ENCODE measurements around the gene REN.

REN gene

DNA sequence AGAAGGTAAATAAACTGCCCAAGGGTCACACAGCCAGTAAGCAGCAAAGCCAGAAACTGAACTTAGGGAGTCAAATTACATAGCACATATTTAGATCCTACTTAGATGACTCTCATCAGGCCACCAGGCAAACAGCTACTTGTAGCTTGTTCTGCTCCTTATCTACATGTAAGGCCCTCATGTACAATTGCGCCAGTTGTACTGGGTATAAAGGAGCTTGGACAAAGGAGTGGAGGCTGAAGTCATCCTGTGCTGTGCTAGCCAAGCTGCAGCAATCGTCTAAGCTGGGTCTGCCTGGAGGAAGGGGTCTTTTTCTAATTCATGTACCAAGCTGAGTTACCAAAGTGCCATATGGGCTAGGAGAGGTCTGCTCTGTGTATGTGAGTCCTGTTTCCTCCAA lies 27.0 kb downstream of the REN start:
- in situ Hi-C loops (cut with MboI; ENCODE audit: low sequenced_read_pairs) = no loop called here

DNA sequence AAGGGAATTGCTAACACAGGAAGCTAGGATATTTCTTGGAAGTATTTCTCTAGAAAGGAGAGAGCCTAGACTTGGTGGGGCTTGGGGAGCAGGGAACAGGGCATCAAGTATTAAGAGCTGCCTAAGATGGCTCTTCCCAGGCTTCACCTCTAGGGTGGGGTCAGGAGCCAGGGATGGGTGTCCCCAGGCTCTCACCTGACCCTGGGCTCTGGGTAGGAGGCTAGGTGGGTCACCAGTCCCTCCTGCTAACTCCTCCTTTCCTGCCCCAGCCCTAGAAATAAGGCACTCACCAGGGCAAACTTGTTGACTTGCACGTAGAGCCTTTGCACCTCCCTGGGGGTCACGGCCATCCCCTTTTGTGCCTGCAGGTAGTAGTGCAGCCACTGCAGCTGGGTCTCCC lies 29.3 kb downstream of the REN start:
- in situ Hi-C loops (cut with MboI; ENCODE audit: low sequenced_read_pairs) = no loop called here

GRCh38 chr1:204134103-204134502 lies 32.0 kb downstream of the REN start:
- in situ Hi-C loops (cut with MboI; ENCODE audit: low sequenced_read_pairs) = no loop called here

DNA sequence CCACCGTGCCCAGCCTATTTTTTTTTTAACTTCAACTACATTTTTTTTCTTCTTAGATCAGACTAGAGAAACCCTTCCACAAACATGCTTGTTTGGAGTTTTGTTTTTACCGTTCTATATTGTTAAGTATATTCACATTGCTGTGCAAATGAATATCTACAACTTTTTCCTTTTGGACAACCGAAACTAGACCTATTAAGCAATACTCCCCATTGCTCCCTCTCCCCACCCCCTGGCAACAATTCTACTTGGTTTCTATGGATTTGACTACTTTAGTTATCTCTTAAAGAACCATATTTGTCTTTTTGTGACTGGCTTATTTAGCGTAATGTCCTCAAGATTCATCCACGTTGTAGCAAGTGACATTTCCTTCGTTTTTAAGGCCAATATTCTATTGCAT lies 33.4 kb downstream of the REN start:
- in situ Hi-C loops (cut with MboI; ENCODE audit: low sequenced_read_pairs) = no loop called here

- in situ Hi-C loops (cut with MboI; ENCODE audit: low sequenced_read_pairs) = no loop called here
These were observed 34.2 kb downstream of the REN start for GRCh38 chr1:204131978-204132377.

DNA sequence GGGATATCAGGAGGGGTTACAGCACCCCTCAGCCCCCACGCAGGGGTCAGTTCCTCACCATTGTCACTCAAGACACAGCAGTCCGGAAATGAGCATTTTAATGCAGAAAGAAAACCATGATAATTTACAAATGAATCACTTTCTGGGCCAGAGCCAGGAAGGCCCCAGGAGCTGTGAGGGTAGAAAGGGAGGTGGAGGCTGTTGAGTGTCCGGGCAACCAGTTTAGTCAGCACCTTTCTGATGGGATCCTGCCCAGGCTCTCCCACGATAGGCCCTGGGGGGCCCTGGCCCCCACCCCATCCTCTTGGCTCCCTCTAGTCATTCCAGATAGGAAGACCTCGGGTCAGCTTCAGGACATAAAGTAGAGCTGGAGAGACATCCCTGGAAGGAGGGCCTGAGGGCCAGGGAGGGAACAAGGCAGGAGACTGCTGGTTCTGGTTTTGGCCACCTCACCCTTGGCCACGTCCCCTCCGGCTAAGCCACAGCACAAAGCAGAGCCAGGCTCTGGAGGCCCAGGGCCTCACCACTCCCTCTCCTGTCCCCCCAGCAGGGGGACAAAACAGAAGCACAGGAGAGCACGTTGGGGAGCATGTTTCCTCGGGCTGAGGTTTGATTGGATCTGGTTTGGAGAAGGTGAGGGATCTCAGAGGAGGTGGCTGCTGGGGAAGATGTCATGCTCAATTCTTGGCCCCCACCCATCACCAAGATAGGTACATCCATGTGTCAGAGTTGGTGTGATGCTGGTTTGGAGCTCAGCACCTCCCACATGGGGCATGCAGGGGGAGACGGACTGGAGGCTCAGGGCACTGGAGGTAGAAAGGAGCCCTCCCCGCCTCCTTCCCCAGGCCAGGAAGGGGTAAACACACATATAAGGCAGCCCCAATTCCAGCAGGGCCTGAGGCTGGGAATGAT lies 34.9 kb downstream of the REN start:
- in situ Hi-C loops (cut with MboI; ENCODE audit: low sequenced_read_pairs) = no loop called here

DNA sequence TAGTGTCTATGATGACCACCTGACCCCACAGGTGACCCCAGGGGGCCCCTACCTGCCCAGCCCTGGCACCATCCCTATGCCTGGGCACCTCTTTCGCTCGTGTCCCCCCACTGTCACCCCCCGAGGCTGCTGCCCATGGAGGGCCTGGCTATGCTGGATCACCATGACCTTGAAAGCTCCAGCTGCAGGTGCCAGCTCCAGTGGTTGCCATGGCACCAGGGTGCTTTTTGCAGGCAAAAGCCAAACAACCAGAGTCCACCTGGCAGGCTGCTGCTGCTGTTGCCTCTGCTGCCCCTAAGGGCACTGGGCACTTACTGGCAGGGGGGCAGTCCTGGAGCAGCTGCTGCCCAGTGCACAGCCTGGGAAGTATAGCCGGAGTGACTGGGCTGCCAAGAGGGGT lies 36.0 kb downstream of the REN start:
- in situ Hi-C loops (cut with MboI; ENCODE audit: low sequenced_read_pairs) = no loop called here

DNA sequence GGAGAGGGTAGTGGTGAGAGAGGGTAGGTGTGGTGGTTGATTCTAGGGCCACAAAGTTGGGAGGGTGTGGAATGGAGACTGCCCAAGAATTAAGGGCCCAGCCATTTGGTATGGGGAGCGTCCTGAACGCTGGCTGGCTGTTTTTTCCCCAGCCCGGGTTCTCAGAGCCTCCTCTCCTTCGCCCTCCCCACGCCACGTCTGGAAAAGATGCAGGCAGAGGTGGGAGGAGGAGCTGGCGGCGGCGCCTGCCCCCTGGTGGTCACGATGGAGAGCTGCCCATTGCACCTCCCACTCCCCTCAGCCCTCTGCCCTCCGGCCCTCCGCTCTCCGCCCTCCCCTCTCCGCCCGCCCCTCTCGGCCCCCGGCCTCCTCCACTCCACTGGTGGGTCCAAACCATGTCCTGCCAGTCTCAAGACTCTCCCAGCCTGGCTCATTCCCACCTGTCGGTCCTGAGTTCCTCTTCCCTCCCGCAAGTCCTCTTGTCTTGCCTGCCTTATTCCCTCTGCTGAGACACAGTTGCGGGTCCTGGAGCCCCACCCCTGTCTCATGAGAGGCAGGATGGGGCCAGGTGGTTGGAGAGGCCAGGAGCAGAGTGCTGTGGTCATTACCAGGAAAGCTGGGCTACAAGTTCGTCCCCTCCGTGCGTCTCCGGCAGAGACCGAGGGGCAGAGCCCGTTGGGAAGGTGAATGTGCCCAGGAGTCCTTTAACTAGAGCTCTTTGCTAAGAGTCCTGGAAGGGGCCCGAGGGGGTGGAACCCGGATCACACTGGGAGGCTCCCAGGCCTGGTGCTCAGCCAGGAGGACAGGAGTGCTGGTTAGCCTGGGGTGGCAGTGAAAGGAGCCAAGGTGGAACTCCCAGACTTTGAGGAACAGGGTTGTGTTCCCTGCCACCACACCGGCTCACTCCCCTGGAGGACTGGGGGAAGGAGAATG lies 36.9 kb downstream of the REN start:
- in situ Hi-C loops (cut with MboI; ENCODE audit: low sequenced_read_pairs) = loop anchor here (5.0 kb wide), 1 partner anchor 267 kb away; the partner anchor contains the start of gene SNRPE

- in situ Hi-C loops (cut with MboI; ENCODE audit: low sequenced_read_pairs) = loop anchor here (5.0 kb wide), 1 partner anchor 266 kb away; the partner anchor contains the start of gene SNRPE
These were observed 37.6 kb downstream of the REN start for GRCh38 chr1:204128464-204128963.

DNA sequence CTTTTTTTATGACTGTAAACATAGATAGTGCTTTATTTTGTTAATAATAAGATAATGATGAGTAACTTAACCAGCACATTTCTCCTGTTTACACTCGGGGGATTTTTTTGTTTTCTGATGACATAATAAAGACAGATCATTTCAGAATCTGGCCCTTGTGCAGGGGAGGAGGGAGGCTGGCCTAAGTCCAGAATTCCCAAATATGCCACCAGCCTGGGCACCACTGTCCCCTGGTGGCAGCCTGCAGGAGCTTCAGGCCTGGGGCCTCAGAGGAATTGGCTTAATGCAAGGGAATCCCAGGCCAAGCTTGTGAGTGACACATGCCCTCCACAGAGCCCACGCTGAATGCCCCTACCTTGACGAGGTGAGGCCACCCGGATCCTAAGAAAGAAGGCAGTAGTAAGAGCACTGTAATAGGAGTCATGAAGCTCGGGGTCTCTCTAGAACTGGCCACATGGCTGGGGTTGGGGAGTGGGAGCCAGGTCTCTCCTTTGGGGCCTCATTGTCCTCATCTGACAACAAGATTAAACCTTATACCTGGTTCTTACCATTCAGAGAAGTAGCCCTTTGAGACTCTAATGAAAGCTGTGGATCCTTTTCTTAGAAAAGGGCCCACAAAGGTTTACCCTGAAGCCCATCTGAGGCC lies 38.4 kb downstream of the REN start:
- in situ Hi-C loops (cut with MboI; ENCODE audit: low sequenced_read_pairs) = loop anchor here (5.0 kb wide), 1 partner anchor 265 kb away; the partner anchor contains the start of gene SNRPE

DNA sequence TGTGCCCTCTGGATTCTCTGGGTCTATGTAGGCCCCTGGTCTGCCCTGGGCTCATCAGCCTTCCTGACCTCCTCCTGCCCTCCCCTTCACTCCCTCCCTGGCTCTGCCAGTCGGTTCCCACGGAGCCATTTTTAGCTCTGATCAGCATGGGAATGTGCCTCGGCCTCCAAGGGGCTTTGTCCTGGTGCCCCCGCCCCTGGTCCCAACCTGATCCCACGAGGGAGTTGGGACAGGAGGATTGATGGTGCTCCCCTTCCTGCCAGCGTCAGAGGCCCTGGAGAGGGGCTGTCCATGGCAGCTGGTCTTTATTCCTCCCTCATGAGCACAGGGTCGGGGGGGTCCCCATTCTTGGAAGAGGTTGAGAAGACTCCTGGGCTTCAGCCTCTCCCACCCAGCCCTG lies 39.2 kb downstream of the REN start:
- in situ Hi-C loops (cut with MboI; ENCODE audit: low sequenced_read_pairs) = loop anchor here (5.0 kb wide), 1 partner anchor 265 kb away; the partner anchor contains the start of gene SNRPE

- in situ Hi-C loops (cut with MboI; ENCODE audit: low sequenced_read_pairs) = loop anchor here (5.0 kb wide), 1 partner anchor 264 kb away; the partner anchor contains the start of gene SNRPE
These were observed 39.8 kb downstream of the REN start for GRCh38 chr1:204126386-204126785.

DNA sequence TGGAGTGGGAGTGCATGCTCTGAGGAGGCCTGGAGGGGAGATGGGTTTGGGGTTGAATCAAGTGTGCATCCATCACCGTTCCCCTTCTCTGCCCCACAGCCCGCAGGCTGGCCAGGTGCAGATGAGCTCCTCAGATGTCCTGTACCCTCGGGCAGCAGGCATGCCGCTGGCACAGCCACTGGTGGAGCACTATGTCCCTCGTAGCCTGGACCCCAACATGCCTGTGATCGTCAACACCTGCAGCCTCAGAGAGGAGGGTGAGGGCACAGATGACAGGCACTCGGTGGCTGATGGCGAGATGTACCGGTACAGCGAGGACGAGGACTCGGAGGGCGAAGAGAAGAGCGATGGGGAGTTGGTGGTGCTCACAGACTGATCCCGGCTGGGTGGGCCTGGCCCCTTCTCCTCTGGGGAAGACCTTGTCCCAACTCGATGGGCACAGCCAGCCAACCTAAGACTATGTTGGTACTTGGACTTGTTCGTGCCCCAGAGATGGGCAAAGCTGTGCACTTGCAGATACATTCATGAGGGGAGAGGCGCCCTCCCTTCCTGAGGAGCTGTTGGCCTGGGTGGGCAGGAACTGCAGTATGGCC lies 40.3 kb downstream of the REN start:
- in situ Hi-C loops (cut with MboI; ENCODE audit: low sequenced_read_pairs) = loop anchor here (5.0 kb wide), 1 partner anchor 264 kb away; the partner anchor contains the start of gene SNRPE

DNA sequence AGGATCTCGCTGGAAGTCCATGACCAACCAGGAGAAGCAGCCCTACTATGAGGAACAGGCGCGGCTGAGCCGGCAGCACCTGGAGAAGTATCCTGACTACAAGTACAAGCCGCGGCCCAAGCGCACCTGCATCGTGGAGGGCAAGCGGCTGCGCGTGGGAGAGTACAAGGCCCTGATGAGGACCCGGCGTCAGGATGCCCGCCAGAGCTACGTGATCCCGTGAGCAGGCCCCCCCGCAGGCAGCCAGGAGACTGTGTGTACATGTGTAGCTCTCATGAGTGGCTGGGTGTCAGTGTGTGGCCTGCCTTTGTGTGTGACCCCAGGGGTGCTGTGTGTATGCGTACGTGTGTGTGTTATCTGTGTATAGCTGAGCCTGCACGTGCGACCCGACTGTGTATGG lies 41.5 kb downstream of the REN start:
- in situ Hi-C loops (cut with MboI; ENCODE audit: low sequenced_read_pairs) = loop anchor here (5.0 kb wide), 1 partner anchor 262 kb away; the partner anchor contains the start of gene SNRPE

- in situ Hi-C loops (cut with MboI; ENCODE audit: low sequenced_read_pairs) = no loop called here
These were observed 42.8 kb downstream of the REN start for GRCh38 chr1:204123376-204123775.

GRCh38 chr1:204121840-204122555 lies 44.1 kb downstream of the REN start:
- in situ Hi-C loops (cut with MboI; ENCODE audit: low sequenced_read_pairs) = no loop called here

GRCh38 chr1:204116539-204116938 lies 49.6 kb downstream of the REN start:
- in situ Hi-C loops (cut with MboI; ENCODE audit: low sequenced_read_pairs) = no loop called here

DNA sequence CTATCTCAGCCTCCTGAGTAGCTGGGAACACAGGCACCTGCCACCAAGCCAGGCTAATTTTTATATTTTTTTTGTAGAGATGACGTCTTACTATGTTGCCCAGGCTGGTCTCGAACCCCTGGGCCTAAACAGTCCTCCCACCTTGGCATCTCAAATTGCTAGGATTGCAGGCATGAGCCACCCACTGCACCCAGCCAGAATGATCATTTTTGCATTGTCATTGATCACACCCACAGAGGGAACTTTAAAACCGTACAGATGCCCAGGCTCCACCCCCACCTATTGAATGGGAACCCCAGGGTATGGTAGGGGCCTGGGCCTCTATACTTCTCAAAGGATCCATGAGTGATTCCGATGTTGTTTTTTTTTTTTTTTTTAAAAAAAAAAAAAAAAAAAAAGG lies 51.0 kb downstream of the REN start:
- in situ Hi-C loops (cut with MboI; ENCODE audit: low sequenced_read_pairs) = no loop called here

DNA sequence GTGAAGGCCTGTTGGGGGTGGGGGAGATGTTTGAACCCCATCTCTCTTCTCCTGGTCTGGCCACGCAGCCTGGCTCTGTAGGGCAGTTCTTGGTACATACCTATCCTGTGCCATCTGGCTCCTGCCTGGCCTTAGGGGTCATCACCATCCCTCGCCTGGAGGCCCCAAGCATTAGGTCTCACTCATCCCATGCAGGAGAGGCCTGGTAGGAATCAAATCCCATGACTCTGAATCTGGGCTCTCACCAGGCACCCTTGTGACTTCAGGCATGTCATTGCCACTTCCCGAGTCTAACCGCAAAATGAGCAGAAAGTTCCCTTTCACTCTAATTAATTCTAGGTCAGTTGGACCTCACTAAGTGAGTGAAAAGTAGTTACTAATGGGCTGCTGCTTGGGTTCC lies 51.5 kb downstream of the REN start:
- in situ Hi-C loops (cut with MboI; ENCODE audit: low sequenced_read_pairs) = no loop called here
